ENCODE measurements around the gene LRP10. TPM values are rescaled to one million over a fixed set of nuclear protein-coding genes. Genes with fewer than 3 reads are reported as not detected.
A peak's percentile ranks its signal among the peaks of the same experiment; 100 is the strongest.

The LRP10 gene
- total and polyA plus RNA-seq, 2 of the 8 experiments (the other 6 are each of a cell fraction or from before 2014, with no cell fraction given) = 12.4 to 15.6 TPM

DNA sequence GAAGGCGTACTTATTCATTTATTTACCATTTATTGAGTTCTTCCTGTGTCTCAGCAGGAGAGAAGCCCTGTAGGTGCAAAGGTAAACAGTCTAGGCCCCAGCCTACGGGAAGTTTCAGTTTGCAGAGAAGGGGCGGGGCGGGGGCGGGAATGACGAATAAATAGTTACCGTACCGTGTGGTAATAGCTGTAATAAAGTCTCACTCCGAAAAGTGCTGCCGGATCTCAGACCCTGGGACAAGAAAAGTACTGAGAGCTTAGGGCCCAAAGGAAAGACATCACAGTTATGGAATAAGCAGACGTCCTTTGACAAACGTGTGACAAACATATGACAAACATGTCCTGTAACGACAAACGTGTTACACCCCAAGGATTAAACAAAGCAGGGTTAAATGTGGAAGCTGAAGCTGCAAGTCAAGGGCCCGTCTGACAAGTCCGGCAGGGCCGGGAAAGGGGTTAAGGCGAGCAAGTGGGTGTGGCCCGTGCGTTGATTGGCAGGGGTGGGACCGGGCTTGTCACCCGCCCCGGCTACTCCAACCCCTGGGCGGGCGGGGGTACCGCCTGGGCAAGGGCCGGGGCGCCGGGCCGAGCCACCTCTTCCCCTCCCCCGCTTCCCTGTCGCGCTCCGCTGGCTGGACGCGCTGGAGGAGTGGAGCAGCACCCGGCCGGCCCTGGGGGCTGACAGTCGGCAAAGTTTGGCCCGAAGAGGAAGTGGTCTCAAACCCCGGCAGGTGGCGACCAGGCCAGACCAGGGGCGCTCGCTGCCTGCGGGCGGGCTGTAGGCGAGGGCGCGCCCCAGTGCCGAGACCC, at the start of gene LRP10 (continued):
- TF ChIP-seq, protein P1, sequence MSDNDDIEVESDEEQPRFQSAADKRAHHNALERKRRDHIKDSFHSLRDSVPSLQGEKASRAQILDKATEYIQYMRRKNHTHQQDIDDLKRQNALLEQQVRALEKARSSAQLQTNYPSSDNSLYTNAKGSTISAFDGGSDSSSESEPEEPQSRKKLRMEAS (IDR thresholded peaks at IDR 0.05) = no peak
- TF ChIP-seq YY1 (IDR thresholded peaks at IDR 0.05; ENCODE audit: low read depth, low read length) (no peak), ZNF274 (IDR thresholded peaks at IDR 0.05; ENCODE audit: borderline replicate concordance, extremely low read depth, low read length) (no peak), RBBP5 (IDR thresholded peaks at IDR 0.05; ENCODE audit: borderline replicate concordance, low read depth, low read length) (peak; percentile 92), CHD2 (IDR thresholded peaks at IDR 0.05; ENCODE audit: low read length) (peak; percentile 14; the same call in 1 of the 2 replicates), TAF1 (IDR thresholded peaks at IDR 0.05; ENCODE audit: low read depth, low read length) (peak; percentile 47; the same call in 1 of the 2 replicates), EGR1 (IDR thresholded peaks at IDR 0.05; ENCODE audit: borderline replicate concordance, low read depth, low read length) (0 out of 2 replicates have a peak, but pooled peaks have one; percentile 37), JUN (IDR thresholded peaks at IDR 0.05; ENCODE audit: low read depth, low read length) (no peak), EZH2 (IDR thresholded peaks at IDR 0.05; ENCODE audit: low read depth, low read length, severe bottlenecking) (no peak), POLR2A (IDR thresholded peaks at IDR 0.05; ENCODE audit: control extremely low read depth in 1 of 2, low read depth in 2 of 2, low read length in 2 of 2) (peak in 1 of 2 experiments; percentile 21; a peak in 2 of 3 replicates), GABPA (IDR thresholded peaks at IDR 0.05; ENCODE audit: borderline replicate concordance, insufficient read depth, low read length) (no peak), SAP30 (IDR thresholded peaks at IDR 0.05; ENCODE audit: insufficient read depth, insufficient replicate concordance, low read length) (no peak), ASH2L (IDR thresholded peaks at IDR 0.05; ENCODE audit: low read length) (peak; percentile 89), TBP (IDR thresholded peaks at IDR 0.05; ENCODE audit: low read depth, low read length) (peak; percentile 52; the same call in 1 of the 2 replicates), RFX5 (IDR thresholded peaks at IDR 0.05; ENCODE audit: borderline replicate concordance, low read depth, low read length) (no peak), SP1 (IDR thresholded peaks at IDR 0.05; ENCODE audit: low read depth, low read length) (no peak; the same call in 1 of the 2 replicates), E2F6 (IDR thresholded peaks at IDR 0.05) (no peak), GTF2F1 (IDR thresholded peaks at IDR 0.05; ENCODE audit: borderline replicate concordance, low read depth, low read length) (0 out of 2 replicates have a peak, but pooled peaks have one; percentile 37), RAD21 (IDR thresholded peaks at IDR 0.05 in 1 of 2, conservative IDR thresholded peaks at IDR 0.05 in 1 of 2; ENCODE audit: low read depth in 2 of 2, low read length in 2 of 2) (no peak), PHF8 (conservative IDR thresholded peaks at IDR 0.05; ENCODE audit: low read depth, low read length) (0 out of 2 replicates have a peak, but pooled peaks have one; percentile 1), RNF2 (IDR thresholded peaks at IDR 0.05; ENCODE audit: borderline replicate concordance, low read depth, low read length, missing control alignments, poor library complexity, severe bottlenecking) (no peak)
